ENCODE data around the gene SEC14L6. TPM values are rescaled to one million over a fixed set of nuclear protein-coding genes. Genes with fewer than 3 reads are reported as not detected.

SEC14L6 gene
- total RNA-seq, 2 experiments from 2014 or later: 0.08 TPM; not detected in 1

GRCh38 chr22:30490399-30490798 lies 56.1 kb downstream of the SEC14L6 start:
- DNase-seq (no peak), ATAC-seq (ENCODE audit: low read depth) (no peak)
- POLR2A ChIA-PET: no interaction called here
- Mint-ChIP-seq H3K4me1 (no peaks in the 10 kb centered on the region), H3K9me3 (no peaks in the 10 kb centered on the region), H3K27me3 (no peaks in the 10 kb centered on the region), H3K27ac (no peak overlapping the region), H3K4me3 (no peak overlapping the region), H3K36me3 (no peaks in the 10 kb centered on the region)

- ATAC-seq (ENCODE audit: low read depth): no peak
- Mint-ChIP-seq H3K27me3 (no peaks in the 10 kb centered on the region), H3K4me1 (no peaks in the 10 kb centered on the region), H3K9me3 (no peaks in the 10 kb centered on the region), H3K27ac (no peak overlapping the region), H3K36me3 (no peaks in the 10 kb centered on the region), H3K4me3 (no peak overlapping the region)
- POLR2A ChIA-PET: no interaction called here
- no peak for DNase-seq
These were observed 58.4 kb downstream of the SEC14L6 start for GRCh38 chr22:30488121-30488520.

- POLR2A ChIA-PET: interaction anchor here (0.9 to 2.0 kb wide), 2 partner anchors 63 to 95 kb away, joined by 3 to 9 read pairs; no protein-coding TSS in a partner anchor
- H3K27ac Mint-ChIP-seq: no peak overlapping the region
These were observed 59.9 kb downstream of the SEC14L6 start for GRCh38 chr22:30486661-30487115.

GRCh38 chr22:30486118-30486517 lies 60.4 kb downstream of the SEC14L6 start:
- H3K4me3 Mint-ChIP-seq: no peak overlapping the region
- ATAC-seq (ENCODE audit: low read depth) (no peak), DNase-seq (no peak)
- H3K27me3 Mint-ChIP-seq: peaks cover 3% of the 10 kb centered on the region
- H3K4me1 Mint-ChIP-seq: no peaks in the 10 kb centered on the region
- H3K27ac Mint-ChIP-seq: no peak overlapping the region
- no peaks in the 10 kb centered on the region for H3K36me3 Mint-ChIP-seq
- POLR2A ChIA-PET: interaction anchor here (0.6 to 2.0 kb wide), 3 partner anchors 44 to 95 kb away, joined by 3 to 9 read pairs (median 3); no protein-coding TSS in a partner anchor
- no peaks in the 10 kb centered on the region for H3K9me3 Mint-ChIP-seq

More at GRCh38 chr22:30486661-30487115, 59.9 kb downstream of the SEC14L6 start:
- Mint-ChIP-seq H3K36me3 (no peaks in the 10 kb centered on the region), H3K4me3 (no peak overlapping the region), H3K9me3 (no peaks in the 10 kb centered on the region), H3K4me1 (no peaks in the 10 kb centered on the region), H3K27me3 (no peaks in the 10 kb centered on the region)
- ATAC-seq (ENCODE audit: low read depth) (no peak), DNase-seq (no peak)

- Mint-ChIP-seq H3K4me3 (no peak overlapping the region), H3K4me1 (no peaks in the 10 kb centered on the region), H3K27me3 (peaks cover 5% of the 10 kb centered on the region), H3K36me3 (no peaks in the 10 kb centered on the region), H3K27ac (no peak overlapping the region), H3K9me3 (no peaks in the 10 kb centered on the region)
- DNase-seq (peak; percentile 80), ATAC-seq (ENCODE audit: low read depth) (peak; percentile 97)
- POLR2A ChIA-PET: interaction anchor here (0.6 to 2.0 kb wide), 3 partner anchors 43 to 94 kb away, joined by 3 to 9 read pairs (median 3); no protein-coding TSS in a partner anchor
These were observed 61.1 kb downstream of the SEC14L6 start for GRCh38 chr22:30485362-30485988.

GRCh38 chr22:30483169-30483568 lies 63.4 kb downstream of the SEC14L6 start:
- Mint-ChIP-seq H3K4me3 (no peak overlapping the region), H3K27ac (no peak overlapping the region), H3K36me3 (no peaks in the 10 kb centered on the region), H3K4me1 (no peaks in the 10 kb centered on the region), H3K9me3 (no peaks in the 10 kb centered on the region), H3K27me3 (peaks cover 13% of the 10 kb centered on the region)
- no peak for ATAC-seq (ENCODE audit: low read depth)
- POLR2A ChIA-PET: no interaction called here
- no peak for DNase-seq

- Mint-ChIP-seq H3K36me3 (no peaks in the 10 kb centered on the region), H3K27ac (no peak overlapping the region), H3K4me1 (no peaks in the 10 kb centered on the region), H3K9me3 (no peaks in the 10 kb centered on the region), H3K4me3 (no peak overlapping the region), H3K27me3 (peaks cover 13% of the 10 kb centered on the region)
- DNase-seq: no peak
- ATAC-seq (ENCODE audit: low read depth): no peak
- POLR2A ChIA-PET: no interaction called here
These were observed 64.8 kb downstream of the SEC14L6 start for GRCh38 chr22:30481711-30482110.

- no peaks in the 10 kb centered on the region for H3K9me3 Mint-ChIP-seq
- ATAC-seq (ENCODE audit: low read depth) (no peak), DNase-seq (no peak)
- no peaks in the 10 kb centered on the region for H3K36me3 Mint-ChIP-seq
- no peaks in the 10 kb centered on the region for H3K4me1 Mint-ChIP-seq
- H3K4me3 Mint-ChIP-seq: no peak overlapping the region
- POLR2A ChIA-PET: no interaction called here
- H3K27ac Mint-ChIP-seq: no peak overlapping the region
- H3K27me3 Mint-ChIP-seq: peaks cover 13% of the 10 kb centered on the region
These were observed 66.6 kb downstream of the SEC14L6 start for GRCh38 chr22:30479981-30480380.

GRCh38 chr22:30474683-30475424 lies 71.7 kb downstream of the SEC14L6 start:
- Mint-ChIP-seq H3K4me3 (no peak overlapping the region), H3K4me1 (peaks cover 13% of the 10 kb centered on the region), H3K27ac (no peak overlapping the region), H3K36me3 (no peaks in the 10 kb centered on the region), H3K9me3 (peaks cover 1% of the 10 kb centered on the region), H3K27me3 (peaks cover 6% of the 10 kb centered on the region)
- DNase-seq: no peak
- POLR2A ChIA-PET: interaction anchor here (0.6 kb wide), 1 partner anchor 304 kb away, joined by 3 read pairs; no protein-coding TSS in a partner anchor
- peak; percentile 51 for ATAC-seq (ENCODE audit: low read depth)

- DNase-seq (no peak), ATAC-seq (ENCODE audit: low read depth) (no peak)
- Mint-ChIP-seq H3K4me3 (no peak overlapping the region), H3K9me3 (peaks cover 1% of the 10 kb centered on the region), H3K27ac (no peak overlapping the region), H3K36me3 (no peaks in the 10 kb centered on the region), H3K4me1 (peaks cover 13% of the 10 kb centered on the region), H3K27me3 (peaks cover 4% of the 10 kb centered on the region)
- POLR2A ChIA-PET: interaction anchor here (0.6 kb wide), 1 partner anchor 304 kb away, joined by 3 read pairs; no protein-coding TSS in a partner anchor
These were observed 72.4 kb downstream of the SEC14L6 start for GRCh38 chr22:30474121-30474520.

- ATAC-seq (ENCODE audit: low read depth) (no peak), DNase-seq (no peak)
- H3K4me1 Mint-ChIP-seq: peaks cover 13% of the 10 kb centered on the region
- H3K4me3 Mint-ChIP-seq: no peak overlapping the region
- peak overlapping the region; percentile 3 for H3K27ac Mint-ChIP-seq
- POLR2A ChIA-PET: no interaction called here
- H3K36me3 Mint-ChIP-seq: no peaks in the 10 kb centered on the region
- peaks cover 4% of the 10 kb centered on the region for H3K27me3 Mint-ChIP-seq
- H3K9me3 Mint-ChIP-seq: peaks cover 1% of the 10 kb centered on the region
These were observed 73.4 kb downstream of the SEC14L6 start for GRCh38 chr22:30472994-30473720.

Measured in activated naive CD8-positive, alpha-beta T cell treated with anti-CD3 and anti-CD28 coated beads, Interleukin-2, amount 10 ng/mL, durations not matched to agents 7 days and 5 days (primary cell).